Spleen (tissue), 7 donors: ENCODE results near the gene ZFYVE28.

Source experiments
- POLR2A ChIP-seq, 3 donors: fragments of 450-650 bp; IDR thresholded peaks; one replicate each; pipeline ENCODE4 v1.5.1; 2017; ENCODE audit warnings: antibody characterized with exemption in 3 of 3, mild to moderate bottlenecking in 1 of 3
- POLR2AphosphoS5 ChIP-seq, 3 donors: sonication (generic); formaldehyde crosslinking; IDR thresholded peaks; one replicate each; pipeline ENCODE4 v1.5.1; 2017; ENCODE audit warnings: antibody characterized with exemption in 3 of 3
- TF ChIP-seq, protein P1 (sequence below), 11 experiments: fragments of 200-600 bp in 7 of 11; fragments of 450-650 bp in 4 of 11; sonication (generic) in 4 of 11; IDR thresholded peaks in 8 of 11; conservative IDR thresholded peaks in 3 of 11; 1 replicate in 7 of 11; 2 replicates in 4 of 11; pipeline versions ENCODE4 v1.4.0 to v1.8.0; 2016 to 2021; ENCODE audit warnings: antibody characterized with exemption in 11 of 11, inconsistent platforms in 4 of 11, mild to moderate bottlenecking in 1 of 11
- donor health status: DM: no; HTN: no; CAD: no; lungs with moderate emphysema.
- donor health status: DM: no; HTN: no; CAD: no.
- donor health status: DM: no; HTN: no; CAD: no.

DNA sequence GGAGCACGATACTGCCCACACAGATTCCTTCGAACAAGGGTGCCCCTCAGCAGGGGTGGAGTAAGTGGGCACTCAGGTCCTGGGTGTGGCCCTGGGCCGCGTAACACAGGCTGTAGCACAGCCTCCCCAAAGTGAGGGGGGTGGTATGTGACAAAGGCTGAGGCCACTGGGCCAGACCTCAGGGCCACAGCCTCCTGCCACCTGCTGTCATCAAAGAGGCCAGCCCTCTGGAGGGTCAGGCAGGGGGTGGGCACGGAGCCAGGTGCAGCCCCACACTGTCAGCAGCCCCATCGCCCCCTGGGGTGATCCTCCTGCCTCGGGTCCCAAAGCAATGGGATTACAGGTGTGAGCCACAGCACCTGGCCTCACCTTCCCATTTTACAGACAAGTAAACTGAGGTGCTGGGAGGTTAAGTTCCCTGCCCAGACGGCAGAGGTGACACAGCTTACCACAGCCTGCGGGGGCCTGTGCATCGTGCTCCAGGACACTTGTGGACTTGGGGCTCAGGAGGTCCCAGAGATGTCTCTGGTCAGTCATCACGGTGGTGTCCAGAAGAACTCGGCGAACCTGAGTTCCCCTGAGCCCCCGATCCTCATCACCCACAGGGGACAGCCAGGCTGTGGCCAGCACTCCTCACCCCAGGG, 129.0 kb downstream of the ZFYVE28 start:
- TF ChIP-seq, protein P1, sequence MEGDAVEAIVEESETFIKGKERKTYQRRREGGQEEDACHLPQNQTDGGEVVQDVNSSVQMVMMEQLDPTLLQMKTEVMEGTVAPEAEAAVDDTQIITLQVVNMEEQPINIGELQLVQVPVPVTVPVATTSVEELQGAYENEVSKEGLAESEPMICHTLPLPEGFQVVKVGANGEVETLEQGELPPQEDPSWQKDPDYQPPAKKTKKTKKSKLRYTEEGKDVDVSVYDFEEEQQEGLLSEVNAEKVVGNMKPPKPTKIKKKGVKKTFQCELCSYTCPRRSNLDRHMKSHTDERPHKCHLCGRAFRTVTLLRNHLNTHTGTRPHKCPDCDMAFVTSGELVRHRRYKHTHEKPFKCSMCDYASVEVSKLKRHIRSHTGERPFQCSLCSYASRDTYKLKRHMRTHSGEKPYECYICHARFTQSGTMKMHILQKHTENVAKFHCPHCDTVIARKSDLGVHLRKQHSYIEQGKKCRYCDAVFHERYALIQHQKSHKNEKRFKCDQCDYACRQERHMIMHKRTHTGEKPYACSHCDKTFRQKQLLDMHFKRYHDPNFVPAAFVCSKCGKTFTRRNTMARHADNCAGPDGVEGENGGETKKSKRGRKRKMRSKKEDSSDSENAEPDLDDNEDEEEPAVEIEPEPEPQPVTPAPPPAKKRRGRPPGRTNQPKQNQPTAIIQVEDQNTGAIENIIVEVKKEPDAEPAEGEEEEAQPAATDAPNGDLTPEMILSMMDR (IDR thresholded peaks at IDR 0.05 in 8 of 11, conservative IDR thresholded peaks at IDR 0.05 in 3 of 11): no peak
- TF ChIP-seq POLR2A (IDR thresholded peaks at IDR 0.05): no peak
- TF ChIP-seq POLR2AphosphoS5 (IDR thresholded peaks at IDR 0.05): no peak
